Measurements from ENCODE around the gene ARMC2. TPM values are rescaled to one million over a fixed set of nuclear protein-coding genes. Genes with fewer than 3 reads are reported as not detected.

ARMC2 gene
- total and polyA plus RNA-seq, 2 experiments from 2014 or later = 2.7 to 4.4 TPM

DNA sequence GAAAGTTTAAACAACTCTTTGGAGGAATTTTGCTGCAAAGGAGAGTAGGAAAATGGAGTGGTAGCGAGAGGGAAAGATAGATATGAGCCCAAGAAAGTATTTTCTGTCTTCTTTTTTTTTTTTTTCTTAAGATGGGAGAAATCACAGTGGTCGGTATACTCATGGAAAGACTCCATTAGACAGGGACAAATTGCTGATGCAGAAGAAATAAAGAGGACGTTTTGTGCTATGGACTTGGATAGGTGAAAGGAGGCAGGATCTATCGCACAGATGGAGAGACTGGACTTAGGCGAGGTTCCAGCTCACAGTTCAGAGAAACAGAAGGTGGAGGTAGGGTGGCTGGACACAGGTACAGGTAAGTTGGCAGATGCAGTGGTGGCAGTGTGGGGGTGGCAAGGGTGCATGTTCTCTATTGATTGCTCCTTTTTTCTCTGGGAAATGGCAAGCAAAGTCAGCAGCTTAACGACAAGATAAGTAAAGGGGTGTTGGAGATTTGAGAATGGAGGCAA is 44.2 kb upstream of the ARMC2 start:
- Histone ChIP-seq H3K4me3 (no peak overlapping the region), H3K4me1 (ENCODE audit: insufficient read depth) (peaks cover 2% of the 10 kb centered on the region; the same call in 1 of the 2 replicates)

DNA sequence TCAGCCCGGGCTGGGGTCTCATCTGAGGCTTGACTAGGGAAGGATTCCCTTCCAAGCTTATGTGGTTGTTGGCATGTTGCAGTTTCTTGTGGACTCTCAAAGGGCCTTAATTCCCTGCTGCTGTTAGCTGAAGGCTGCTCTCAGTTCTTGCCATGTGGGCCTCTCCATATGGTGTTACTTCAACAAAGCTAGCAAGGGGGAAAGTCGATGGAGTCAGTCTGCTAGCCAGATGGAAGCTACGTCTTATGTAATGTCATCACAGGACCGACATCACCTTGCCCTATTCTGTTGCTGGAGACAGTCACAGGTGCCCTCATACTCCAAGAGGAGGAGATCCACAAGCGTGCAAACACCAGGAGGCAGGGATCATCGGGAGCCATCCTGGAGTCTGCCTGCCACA is 43.3 kb upstream of the ARMC2 start:
- Histone ChIP-seq H2AFZ (no peak overlapping the region), H3K27me3 (ENCODE audit: insufficient read depth) (no peaks in the 10 kb centered on the region), H4K20me1 (replicated peaks; ENCODE audit: insufficient read depth) (no peaks in the 10 kb centered on the region), H3K36me3 (ENCODE audit: insufficient read depth) (no peaks in the 10 kb centered on the region), H3K4me3 (no peak overlapping the region), H3K9me2 (ENCODE audit: insufficient read depth) (no peaks in the 10 kb centered on the region), H3K4me2 (no peak overlapping the region), H3K27ac (ENCODE audit: low read depth) (no peak overlapping the region), H3K4me1 (ENCODE audit: insufficient read depth) (no peaks in the 10 kb centered on the region), H3K79me2 (replicated peaks; ENCODE audit: insufficient read depth) (no peaks in the 10 kb centered on the region), H3F3A (replicated peaks; ENCODE audit: low read depth) (no peaks in the 10 kb centered on the region)
- DNase-seq (ENCODE audit: low spot score) = no peak
- Mint-ChIP-seq H3K4me1 (peaks cover 4% of the 10 kb centered on the region; the same call in 2 of the 3 replicates), H3K9me3 (no peaks in the 10 kb centered on the region), H3K36me3 (ENCODE audit: low read depth) (no peaks in the 10 kb centered on the region), H3K4me3 (no peak overlapping the region), H3K27me3 (ENCODE audit: insufficient read depth, low read depth, poor library complexity) (no peaks in the 10 kb centered on the region), H3K27ac (no peak overlapping the region)
- no peak for ATAC-seq
- TF ChIP-seq NANOG (IDR thresholded peaks at IDR 0.05; ENCODE audit: borderline replicate concordance) = no peak
- TF ChIP-seq, protein P1, sequence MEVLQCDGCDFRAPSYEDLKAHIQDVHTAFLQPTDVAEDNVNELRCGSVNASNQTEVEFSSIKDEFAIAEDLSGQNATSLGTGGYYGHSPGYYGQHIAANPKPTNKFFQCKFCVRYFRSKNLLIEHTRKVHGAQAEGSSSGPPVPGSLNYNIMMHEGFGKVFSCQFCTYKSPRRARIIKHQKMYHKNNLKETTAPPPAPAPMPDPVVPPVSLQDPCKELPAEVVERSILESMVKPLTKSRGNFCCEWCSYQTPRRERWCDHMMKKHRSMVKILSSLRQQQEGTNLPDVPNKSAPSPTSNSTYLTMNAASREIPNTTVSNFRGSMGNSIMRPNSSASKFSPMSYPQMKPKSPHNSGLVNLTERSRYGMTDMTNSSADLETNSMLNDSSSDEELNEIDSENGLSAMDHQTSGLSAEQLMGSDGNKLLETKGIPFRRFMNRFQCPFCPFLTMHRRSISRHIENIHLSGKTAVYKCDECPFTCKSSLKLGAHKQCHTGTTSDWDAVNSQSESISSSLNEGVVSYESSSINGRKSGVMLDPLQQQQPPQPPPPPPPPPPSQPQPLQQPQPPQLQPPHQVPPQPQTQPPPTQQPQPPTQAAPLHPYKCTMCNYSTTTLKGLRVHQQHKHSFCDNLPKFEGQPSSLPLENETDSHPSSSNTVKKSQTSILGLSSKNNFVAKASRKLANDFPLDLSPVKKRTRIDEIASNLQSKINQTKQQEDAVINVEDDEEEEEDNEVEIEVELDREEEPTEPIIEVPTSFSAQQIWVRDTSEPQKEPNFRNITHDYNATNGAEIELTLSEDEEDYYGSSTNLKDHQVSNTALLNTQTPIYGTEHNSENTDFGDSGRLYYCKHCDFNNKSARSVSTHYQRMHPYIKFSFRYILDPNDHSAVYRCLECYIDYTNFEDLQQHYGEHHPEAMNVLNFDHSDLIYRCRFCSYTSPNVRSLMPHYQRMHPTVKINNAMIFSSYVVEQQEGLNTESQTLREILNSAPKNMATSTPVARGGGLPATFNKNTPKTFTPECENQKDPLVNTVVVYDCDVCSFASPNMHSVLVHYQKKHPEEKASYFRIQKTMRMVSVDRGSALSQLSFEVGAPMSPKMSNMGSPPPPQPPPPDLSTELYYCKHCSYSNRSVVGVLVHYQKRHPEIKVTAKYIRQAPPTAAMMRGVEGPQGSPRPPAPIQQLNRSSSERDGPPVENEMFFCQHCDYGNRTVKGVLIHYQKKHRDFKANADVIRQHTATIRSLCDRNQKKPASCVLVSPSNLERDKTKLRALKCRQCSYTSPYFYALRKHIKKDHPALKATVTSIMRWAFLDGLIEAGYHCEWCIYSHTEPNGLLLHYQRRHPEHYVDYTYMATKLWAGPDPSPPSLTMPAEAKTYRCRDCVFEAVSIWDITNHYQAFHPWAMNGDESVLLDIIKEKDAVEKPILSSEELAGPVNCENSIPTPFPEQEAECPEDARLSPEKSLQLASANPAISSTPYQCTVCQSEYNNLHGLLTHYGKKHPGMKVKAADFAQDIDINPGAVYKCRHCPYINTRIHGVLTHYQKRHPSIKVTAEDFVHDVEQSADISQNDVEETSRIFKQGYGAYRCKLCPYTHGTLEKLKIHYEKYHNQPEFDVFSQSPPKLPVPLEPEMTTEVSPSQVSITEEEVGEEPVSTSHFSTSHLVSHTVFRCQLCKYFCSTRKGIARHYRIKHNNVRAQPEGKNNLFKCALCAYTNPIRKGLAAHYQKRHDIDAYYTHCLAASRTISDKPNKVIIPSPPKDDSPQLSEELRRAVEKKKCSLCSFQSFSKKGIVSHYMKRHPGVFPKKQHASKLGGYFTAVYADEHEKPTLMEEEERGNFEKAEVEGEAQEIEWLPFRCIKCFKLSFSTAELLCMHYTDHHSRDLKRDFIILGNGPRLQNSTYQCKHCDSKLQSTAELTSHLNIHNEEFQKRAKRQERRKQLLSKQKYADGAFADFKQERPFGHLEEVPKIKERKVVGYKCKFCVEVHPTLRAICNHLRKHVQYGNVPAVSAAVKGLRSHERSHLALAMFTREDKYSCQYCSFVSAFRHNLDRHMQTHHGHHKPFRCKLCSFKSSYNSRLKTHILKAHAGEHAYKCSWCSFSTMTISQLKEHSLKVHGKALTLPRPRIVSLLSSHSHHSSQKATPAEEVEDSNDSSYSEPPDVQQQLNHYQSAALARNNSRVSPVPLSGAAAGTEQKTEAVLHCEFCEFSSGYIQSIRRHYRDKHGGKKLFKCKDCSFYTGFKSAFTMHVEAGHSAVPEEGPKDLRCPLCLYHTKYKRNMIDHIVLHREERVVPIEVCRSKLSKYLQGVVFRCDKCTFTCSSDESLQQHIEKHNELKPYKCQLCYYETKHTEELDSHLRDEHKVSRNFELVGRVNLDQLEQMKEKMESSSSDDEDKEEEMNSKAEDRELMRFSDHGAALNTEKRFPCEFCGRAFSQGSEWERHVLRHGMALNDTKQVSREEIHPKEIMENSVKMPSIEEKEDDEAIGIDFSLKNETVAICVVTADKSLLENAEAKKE (CRISPR knock-in tag; IDR thresholded peaks at IDR 0.05) = no peak
- TF ChIP-seq, protein P2, sequence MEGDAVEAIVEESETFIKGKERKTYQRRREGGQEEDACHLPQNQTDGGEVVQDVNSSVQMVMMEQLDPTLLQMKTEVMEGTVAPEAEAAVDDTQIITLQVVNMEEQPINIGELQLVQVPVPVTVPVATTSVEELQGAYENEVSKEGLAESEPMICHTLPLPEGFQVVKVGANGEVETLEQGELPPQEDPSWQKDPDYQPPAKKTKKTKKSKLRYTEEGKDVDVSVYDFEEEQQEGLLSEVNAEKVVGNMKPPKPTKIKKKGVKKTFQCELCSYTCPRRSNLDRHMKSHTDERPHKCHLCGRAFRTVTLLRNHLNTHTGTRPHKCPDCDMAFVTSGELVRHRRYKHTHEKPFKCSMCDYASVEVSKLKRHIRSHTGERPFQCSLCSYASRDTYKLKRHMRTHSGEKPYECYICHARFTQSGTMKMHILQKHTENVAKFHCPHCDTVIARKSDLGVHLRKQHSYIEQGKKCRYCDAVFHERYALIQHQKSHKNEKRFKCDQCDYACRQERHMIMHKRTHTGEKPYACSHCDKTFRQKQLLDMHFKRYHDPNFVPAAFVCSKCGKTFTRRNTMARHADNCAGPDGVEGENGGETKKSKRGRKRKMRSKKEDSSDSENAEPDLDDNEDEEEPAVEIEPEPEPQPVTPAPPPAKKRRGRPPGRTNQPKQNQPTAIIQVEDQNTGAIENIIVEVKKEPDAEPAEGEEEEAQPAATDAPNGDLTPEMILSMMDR (conservative IDR thresholded peaks at IDR 0.05; ENCODE audit: low read depth in 2 of 2) = no peak
- TF ChIP-seq ZNF114 (CRISPR knock-in tag; IDR thresholded peaks at IDR 0.05) = no peak

More for the DNA sequence above, 44.2 kb upstream of the ARMC2 start:
- Histone ChIP-seq H3K36me3 (ENCODE audit: insufficient read depth) (no peaks in the 10 kb centered on the region), H3K27ac (ENCODE audit: low read depth) (no peak overlapping the region), H2AFZ (no peak overlapping the region), H3K9me2 (ENCODE audit: insufficient read depth) (no peaks in the 10 kb centered on the region), H4K20me1 (replicated peaks; ENCODE audit: insufficient read depth) (no peaks in the 10 kb centered on the region), H3K4me2 (no peak overlapping the region), H3K79me2 (replicated peaks; ENCODE audit: insufficient read depth) (no peaks in the 10 kb centered on the region), H3K27me3 (ENCODE audit: insufficient read depth) (no peaks in the 10 kb centered on the region), H3F3A (replicated peaks; ENCODE audit: low read depth) (no peaks in the 10 kb centered on the region)
- H3K4me1 Mint-ChIP-seq = peaks cover 10% of the 10 kb centered on the region
- no peaks in the 10 kb centered on the region for H3K27me3 Mint-ChIP-seq (ENCODE audit: insufficient read depth, low read depth, poor library complexity)
- no peak for DNase-seq (ENCODE audit: low spot score)
- TF ChIP-seq POLR2AphosphoS5 (IDR thresholded peaks at IDR 0.05; ENCODE audit: low read depth) = no peak
- TF ChIP-seq ZNF114 (CRISPR knock-in tag; IDR thresholded peaks at IDR 0.05) = no peak
- no peak for TF ChIP-seq EZH2 (IDR thresholded peaks at IDR 0.05; ENCODE audit: low read depth, unreplicated experiment)
- TF ChIP-seq CREB1 (CRISPR knock-in tag; IDR thresholded peaks at IDR 0.05; ENCODE audit: low read depth) = no peak
- TF ChIP-seq, protein P2 (conservative IDR thresholded peaks at IDR 0.05; ENCODE audit: low read depth in 2 of 2) = no peak
- no peak for TF ChIP-seq NANOG (IDR thresholded peaks at IDR 0.05; ENCODE audit: borderline replicate concordance)
- no peak for TF ChIP-seq JUNB (IDR thresholded peaks at IDR 0.05; ENCODE audit: unreplicated experiment)
- no peak for ATAC-seq
- no peak overlapping the region for H3K27ac Mint-ChIP-seq
- no peaks in the 10 kb centered on the region for H3K9me3 Mint-ChIP-seq
- H3K4me3 Mint-ChIP-seq = no peak overlapping the region
- H3K36me3 Mint-ChIP-seq (ENCODE audit: low read depth) = no peaks in the 10 kb centered on the region

Measured in GM23338 (cell line).